ENCODE results near the gene PYGO1.
"Not testable (repeated sequence)": the region's sequence is repeated elsewhere in the genome, so short reads cannot be mapped to it uniquely, and the experiment has no call there.

Gene PYGO1

GRCh38 chr15:55515491-55515890, 72.7 kb downstream of the PYGO1 start:
- no peaks in the 10 kb centered on the region for H3K9me3 ChIP-seq (ENCODE audit: control insufficient read depth in 1 of 2, low read length in 2 of 2)
- H3K36me3 ChIP-seq (ENCODE audit: control insufficient read depth in 1 of 2, insufficient read depth in 2 of 2, low read length in 2 of 2) = no peaks in the 10 kb centered on the region
- no peak overlapping the region for H3K9ac ChIP-seq (ENCODE audit: low read depth in 1 of 2, low read length in 2 of 2)
- no peaks in the 10 kb centered on the region for H3K4me1 ChIP-seq (ENCODE audit: control insufficient read depth in 1 of 2, insufficient read depth in 2 of 2, low read length in 2 of 2)
- no peak overlapping the region for H3K4me3 ChIP-seq (ENCODE audit: low read depth in 1 of 2, low read length in 2 of 2)
- no peak overlapping the region for H3K27ac ChIP-seq (ENCODE audit: low read depth, low read length)
- H3K27me3 ChIP-seq (ENCODE audit: control insufficient read depth in 1 of 2, insufficient read depth in 2 of 2, low read length in 2 of 2) = no peaks in the 10 kb centered on the region

GRCh38 chr15:55514414-55514850, 73.7 kb downstream of the PYGO1 start:
- Histone ChIP-seq H3K4me1 (ENCODE audit: control insufficient read depth in 1 of 2, insufficient read depth in 2 of 2, low read length in 2 of 2) (no peaks in the 10 kb centered on the region), H3K4me3 (ENCODE audit: low read depth in 1 of 2, low read length in 2 of 2) (no peak overlapping the region), H3K9me3 (ENCODE audit: control insufficient read depth in 1 of 2, low read length in 2 of 2) (no peaks in the 10 kb centered on the region), H3K9ac (ENCODE audit: low read depth in 1 of 2, low read length in 2 of 2) (no peak overlapping the region), H3K27ac (ENCODE audit: low read depth, low read length) (no peak overlapping the region), H3K36me3 (ENCODE audit: control insufficient read depth in 1 of 2, insufficient read depth in 2 of 2, low read length in 2 of 2) (no peaks in the 10 kb centered on the region), H3K27me3 (ENCODE audit: control insufficient read depth in 1 of 2, insufficient read depth in 2 of 2, low read length in 2 of 2) (no peaks in the 10 kb centered on the region)

DNA sequence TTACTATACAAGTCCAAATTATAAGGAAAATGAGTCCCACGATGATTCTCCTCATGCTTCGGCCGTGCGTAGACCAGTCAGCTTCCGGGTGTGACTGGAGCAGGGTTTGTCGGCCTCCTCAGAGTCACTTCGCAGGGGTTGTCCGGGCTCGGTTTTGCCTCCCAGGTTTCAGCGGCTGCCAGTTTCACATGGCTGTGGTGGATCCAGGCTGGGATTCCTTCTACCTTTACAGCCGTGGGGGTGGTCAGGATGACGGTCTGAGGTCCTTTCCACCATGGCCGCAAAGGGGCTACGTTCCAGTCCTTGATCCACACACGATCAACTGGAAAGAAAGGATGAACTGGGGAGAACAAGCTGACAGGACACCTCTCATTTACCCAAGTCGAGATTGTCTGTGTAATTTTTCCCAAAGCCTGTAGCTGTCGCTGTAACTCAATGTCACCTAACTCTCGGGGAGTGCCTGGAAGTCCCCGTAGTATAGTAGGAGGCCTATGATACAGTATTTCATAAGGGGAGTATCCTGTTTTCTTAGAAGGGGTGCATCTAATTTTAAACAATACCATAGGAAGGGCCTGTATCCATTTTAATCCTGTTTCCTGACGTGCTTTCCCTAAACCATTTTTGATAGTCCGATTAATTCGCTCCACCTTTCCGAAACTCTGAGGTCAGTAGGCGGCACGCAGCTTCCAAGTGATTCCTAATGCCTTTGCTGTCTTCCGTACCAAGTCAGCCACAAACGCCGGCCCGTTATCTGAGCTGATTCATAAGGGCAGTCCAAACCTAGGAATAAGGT, 74.3 kb downstream of the PYGO1 start:
- H3K9me3 ChIP-seq (ENCODE audit: control insufficient read depth in 1 of 2, low read length in 2 of 2); H3K9ac ChIP-seq (ENCODE audit: low read depth in 1 of 2, low read length in 2 of 2); H3K27ac ChIP-seq (ENCODE audit: low read depth, low read length); H3K4me3 ChIP-seq (ENCODE audit: low read depth in 1 of 2, low read length in 2 of 2); H3K4me1 ChIP-seq (ENCODE audit: control insufficient read depth in 1 of 2, insufficient read depth in 2 of 2, low read length in 2 of 2); H3K36me3 ChIP-seq (ENCODE audit: control insufficient read depth in 1 of 2, insufficient read depth in 2 of 2, low read length in 2 of 2); H3K27me3 ChIP-seq (ENCODE audit: control insufficient read depth in 1 of 2, insufficient read depth in 2 of 2, low read length in 2 of 2): not testable (repeated sequence)

DNA sequence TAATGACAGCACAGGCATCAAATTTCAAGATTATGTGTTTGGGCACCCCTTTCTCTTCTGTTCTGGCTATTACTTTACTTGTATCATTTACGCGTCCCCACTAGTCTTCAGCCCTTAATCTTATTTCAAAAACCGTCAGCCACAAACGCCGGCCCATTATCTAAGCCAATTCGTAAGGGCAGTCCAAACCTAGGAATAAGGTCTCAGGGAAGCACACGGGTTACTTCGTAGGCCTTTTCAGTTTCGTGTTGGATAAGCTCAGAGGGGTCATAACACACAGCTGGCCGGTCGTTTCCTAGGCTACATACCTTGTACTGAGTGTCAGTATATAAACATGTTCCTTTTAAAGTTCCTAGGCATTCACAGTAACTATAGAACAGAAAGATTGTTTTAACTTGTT, 75.0 kb downstream of the PYGO1 start:
- Histone ChIP-seq H3K4me1 (ENCODE audit: control insufficient read depth in 1 of 2, insufficient read depth in 2 of 2, low read length in 2 of 2) (no peaks in the 10 kb centered on the region), H3K4me3 (ENCODE audit: low read depth in 1 of 2, low read length in 2 of 2) (no peak overlapping the region), H3K9me3 (ENCODE audit: control insufficient read depth in 1 of 2, low read length in 2 of 2) (no peaks in the 10 kb centered on the region), H3K9ac (ENCODE audit: low read depth in 1 of 2, low read length in 2 of 2) (no peak overlapping the region), H3K36me3 (ENCODE audit: control insufficient read depth in 1 of 2, insufficient read depth in 2 of 2, low read length in 2 of 2) (no peaks in the 10 kb centered on the region), H3K27me3 (ENCODE audit: control insufficient read depth in 1 of 2, insufficient read depth in 2 of 2, low read length in 2 of 2) (no peaks in the 10 kb centered on the region), H3K27ac (ENCODE audit: low read depth, low read length) (no peak overlapping the region)

DNA sequence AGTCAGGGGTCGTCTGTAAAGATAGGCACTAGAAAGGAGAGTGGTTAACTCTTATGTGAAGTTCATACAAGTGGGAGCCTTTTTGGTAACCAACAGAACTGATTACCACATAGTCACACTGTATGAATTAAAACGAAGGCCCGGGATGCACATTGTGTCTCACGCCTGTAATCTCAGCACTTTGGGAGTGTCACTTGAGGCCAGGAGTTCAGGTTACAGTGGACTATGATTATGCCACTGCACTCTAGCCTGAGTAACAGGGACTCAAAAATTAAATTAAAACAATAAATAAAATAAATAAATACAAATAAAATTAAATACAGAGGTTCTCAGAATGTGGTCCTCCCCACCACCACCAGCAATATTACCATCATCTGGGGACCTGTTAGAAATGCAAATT, 80.6 kb downstream of the PYGO1 start:
- H3K36me3 ChIP-seq (ENCODE audit: control insufficient read depth in 1 of 2, insufficient read depth in 2 of 2, low read length in 2 of 2) = no peaks in the 10 kb centered on the region

DNA sequence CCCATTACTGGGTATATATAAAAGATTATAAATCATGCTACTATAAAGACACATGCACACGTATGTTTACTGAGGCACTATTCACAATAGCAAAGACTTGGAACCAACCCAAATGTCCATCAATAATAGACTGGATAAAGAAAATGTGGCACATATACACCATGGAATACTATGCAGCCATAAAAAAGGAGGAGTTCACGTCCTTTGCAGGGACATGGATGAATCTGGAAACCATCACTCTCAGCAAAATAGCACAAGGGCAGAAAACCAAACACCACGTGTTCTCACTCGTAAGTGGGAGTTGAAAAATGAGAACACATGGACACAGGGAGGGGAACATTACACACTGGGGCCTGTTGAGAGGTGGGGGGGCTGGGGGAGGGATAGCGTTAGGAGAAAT, 82.7 kb downstream of the PYGO1 start:
- H3K4me3 ChIP-seq (ENCODE audit: low read depth in 1 of 2, low read length in 2 of 2); H3K36me3 ChIP-seq (ENCODE audit: control insufficient read depth in 1 of 2, insufficient read depth in 2 of 2, low read length in 2 of 2); H3K9me3 ChIP-seq (ENCODE audit: control insufficient read depth in 1 of 2, low read length in 2 of 2); H3K27ac ChIP-seq (ENCODE audit: low read depth, low read length); H3K9ac ChIP-seq (ENCODE audit: low read depth in 1 of 2, low read length in 2 of 2); H3K4me1 ChIP-seq (ENCODE audit: control insufficient read depth in 1 of 2, insufficient read depth in 2 of 2, low read length in 2 of 2); H3K27me3 ChIP-seq (ENCODE audit: control insufficient read depth in 1 of 2, insufficient read depth in 2 of 2, low read length in 2 of 2): not testable (repeated sequence)

More for the DNA sequence above, 80.6 kb downstream of the PYGO1 start:
- Histone ChIP-seq H3K4me3 (ENCODE audit: low read depth in 1 of 2, low read length in 2 of 2) (no peak overlapping the region), H3K27me3 (ENCODE audit: control insufficient read depth in 1 of 2, insufficient read depth in 2 of 2, low read length in 2 of 2) (no peaks in the 10 kb centered on the region), H3K4me1 (ENCODE audit: control insufficient read depth in 1 of 2, insufficient read depth in 2 of 2, low read length in 2 of 2) (no peaks in the 10 kb centered on the region), H3K9ac (ENCODE audit: low read depth in 1 of 2, low read length in 2 of 2) (no peak overlapping the region), H3K9me3 (ENCODE audit: control insufficient read depth in 1 of 2, low read length in 2 of 2) (no peaks in the 10 kb centered on the region), H3K27ac (ENCODE audit: low read depth, low read length) (no peak overlapping the region)

GRCh38 chr15:55499151-55499550, 89.0 kb downstream of the PYGO1 start:
- Histone ChIP-seq H3K27me3 (ENCODE audit: control insufficient read depth in 1 of 2, insufficient read depth in 2 of 2, low read length in 2 of 2) (no peaks in the 10 kb centered on the region), H3K4me1 (ENCODE audit: control insufficient read depth in 1 of 2, insufficient read depth in 2 of 2, low read length in 2 of 2) (peaks cover 0 to 3% of the 10 kb centered on the region in 2 donors), H3K4me3 (ENCODE audit: low read depth in 1 of 2, low read length in 2 of 2) (peak overlapping the region in 1 of 2 donors; percentile 97), H3K9ac (ENCODE audit: low read depth in 1 of 2, low read length in 2 of 2) (no peak overlapping the region), H3K27ac (ENCODE audit: low read depth, low read length) (no peak overlapping the region), H3K36me3 (ENCODE audit: control insufficient read depth in 1 of 2, insufficient read depth in 2 of 2, low read length in 2 of 2) (no peaks in the 10 kb centered on the region), H3K9me3 (ENCODE audit: control insufficient read depth in 1 of 2, low read length in 2 of 2) (no peaks in the 10 kb centered on the region)

- H3K9ac ChIP-seq (ENCODE audit: low read depth in 1 of 2, low read length in 2 of 2) = peak overlapping the region; percentile 25 to 51
- H3K27ac ChIP-seq (ENCODE audit: low read depth, low read length) = not testable (repeated sequence)
Measured at GRCh38 chr15:55498109-55498938, 89.8 kb downstream of the PYGO1 start.

DNA sequence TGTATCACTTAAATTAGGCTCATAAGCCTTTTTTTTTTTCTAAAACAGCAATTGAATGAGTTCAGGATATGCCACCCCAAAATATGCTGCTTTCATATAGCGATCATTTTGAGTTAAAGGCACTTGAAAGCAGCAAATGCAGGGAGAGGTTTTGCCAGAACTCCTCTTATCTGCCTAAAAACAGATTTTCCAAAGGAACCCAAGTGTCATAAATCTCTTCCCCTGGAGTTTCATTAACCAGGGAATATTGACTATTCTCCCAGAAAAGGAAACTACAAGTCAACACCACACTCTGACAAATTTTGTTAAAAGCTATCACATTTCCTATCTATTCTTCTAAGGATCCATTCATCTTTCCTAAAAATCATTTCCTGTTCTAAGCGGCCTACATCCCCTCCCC, 91.4 kb downstream of the PYGO1 start:
- Histone ChIP-seq H3K9me3 (ENCODE audit: control insufficient read depth in 1 of 2, low read length in 2 of 2) (no peaks in the 10 kb centered on the region), H3K4me3 (ENCODE audit: low read depth in 1 of 2, low read length in 2 of 2) (no peak overlapping the region), H3K27me3 (ENCODE audit: control insufficient read depth in 1 of 2, insufficient read depth in 2 of 2, low read length in 2 of 2) (no peaks in the 10 kb centered on the region), H3K9ac (ENCODE audit: low read depth in 1 of 2, low read length in 2 of 2) (no peak overlapping the region), H3K27ac (ENCODE audit: low read depth, low read length) (no peak overlapping the region), H3K4me1 (ENCODE audit: control insufficient read depth in 1 of 2, insufficient read depth in 2 of 2, low read length in 2 of 2) (peaks cover 0 to 3% of the 10 kb centered on the region in 2 donors), H3K36me3 (ENCODE audit: control insufficient read depth in 1 of 2, insufficient read depth in 2 of 2, low read length in 2 of 2) (no peaks in the 10 kb centered on the region)

More at GRCh38 chr15:55498109-55498938, 89.8 kb downstream of the PYGO1 start:
- H3K4me3 ChIP-seq (ENCODE audit: low read depth in 1 of 2, low read length in 2 of 2) = peak overlapping the region; percentile 97 to 98
- not testable (repeated sequence) for H3K4me1 ChIP-seq (ENCODE audit: control insufficient read depth in 1 of 2, insufficient read depth in 2 of 2, low read length in 2 of 2); H3K9me3 ChIP-seq (ENCODE audit: control insufficient read depth in 1 of 2, low read length in 2 of 2); H3K27me3 ChIP-seq (ENCODE audit: control insufficient read depth in 1 of 2, insufficient read depth in 2 of 2, low read length in 2 of 2); H3K36me3 ChIP-seq (ENCODE audit: control insufficient read depth in 1 of 2, insufficient read depth in 2 of 2, low read length in 2 of 2)

GRCh38 chr15:55494931-55495330, 93.2 kb downstream of the PYGO1 start:
- H3K4me1 ChIP-seq (ENCODE audit: control insufficient read depth in 1 of 2, insufficient read depth in 2 of 2, low read length in 2 of 2) = peaks cover 0 to 3% of the 10 kb centered on the region in 2 donors
- H3K9me3 ChIP-seq (ENCODE audit: control insufficient read depth in 1 of 2, low read length in 2 of 2) = no peaks in the 10 kb centered on the region
- H3K4me3 ChIP-seq (ENCODE audit: low read depth in 1 of 2, low read length in 2 of 2) = no peak overlapping the region
- no peak overlapping the region for H3K27ac ChIP-seq (ENCODE audit: low read depth, low read length)
- H3K36me3 ChIP-seq (ENCODE audit: control insufficient read depth in 1 of 2, insufficient read depth in 2 of 2, low read length in 2 of 2) = no peaks in the 10 kb centered on the region
- H3K9ac ChIP-seq (ENCODE audit: low read depth in 1 of 2, low read length in 2 of 2) = no peak overlapping the region
- H3K27me3 ChIP-seq (ENCODE audit: control insufficient read depth in 1 of 2, insufficient read depth in 2 of 2, low read length in 2 of 2) = no peaks in the 10 kb centered on the region

Data from duodenal mucosa (tissue), 2 donors.